Esophagus muscularis mucosa (tissue), 3 donors: ENCODE measurements around the gene HIVEP2.

Experiments used
- CTCF ChIP-seq, 3 experiments: fragments of 200-600 bp in 2 of 3; fragments of 450-650 bp in 1 of 3; sonication (generic) in 2 of 3; IDR thresholded peaks; one replicate each; pipeline ENCODE4 v1.5.1; 2017 to 2019; ENCODE audit warnings: antibody characterized with exemption in 3 of 3, mild to moderate bottlenecking in 2 of 3, moderate library complexity in 1 of 3
- EP300 ChIP-seq: sonication (generic); formaldehyde crosslinking; IDR thresholded peaks from one replicate; pipeline ENCODE4 v1.6.1; 2017; ENCODE audit warnings: antibody characterized with exemption

GRCh38 chr6:142908235-142908634 is 36.7 kb downstream of the HIVEP2 start:
- no peak for TF ChIP-seq EP300
- TF ChIP-seq CTCF (IDR thresholded peaks at IDR 0.05): no peak
